GM12865 (cell line): ENCODE measurements around the gene LETMD1.

Source experiments
- DNase-seq: peaks from one replicate; pipeline ENCODE4 v3.0.0; 2010; ENCODE audit warnings: low read depth
- H3K4me3 ChIP-seq: 2 replicates; pipeline ENCODE4 v1.5.1; 2011; ENCODE audit warnings: mild to moderate bottlenecking, low read depth, low read length, control low read depth
- TF ChIP-seq, protein P1 (sequence below): IDR thresholded peaks from 2 replicates; pipeline ENCODE4 v1.5.1; 2011; ENCODE audit warnings: low read length, control low read depth, low read depth, inconsistent platforms; ENCODE audit not compliant: insufficient read depth; ENCODE audit errors: missing control alignments

Gene LETMD1

DNA sequence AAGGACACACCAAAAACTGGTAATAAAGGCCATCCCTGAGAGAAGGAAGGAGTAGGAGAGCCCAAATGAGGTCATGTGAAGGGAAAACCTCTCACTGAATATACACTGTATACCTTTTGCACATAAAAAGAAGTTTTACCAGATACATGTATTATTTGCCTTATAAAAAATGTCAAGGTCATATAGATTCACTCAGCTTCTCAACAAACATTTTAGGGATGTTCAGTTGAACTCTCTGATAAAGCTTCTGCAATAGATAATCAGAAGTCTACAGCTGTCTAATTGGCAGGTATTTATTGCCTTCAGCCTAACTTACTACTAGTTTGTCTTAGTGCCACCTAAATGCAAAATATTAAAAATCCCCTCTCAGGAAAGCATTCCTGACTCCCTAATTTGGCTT, 30.7 kb upstream of the LETMD1 start:
- no peak for DNase-seq

GRCh38 chr12:51018956-51019355, 29.2 kb upstream of the LETMD1 start:
- TF ChIP-seq, protein P1, sequence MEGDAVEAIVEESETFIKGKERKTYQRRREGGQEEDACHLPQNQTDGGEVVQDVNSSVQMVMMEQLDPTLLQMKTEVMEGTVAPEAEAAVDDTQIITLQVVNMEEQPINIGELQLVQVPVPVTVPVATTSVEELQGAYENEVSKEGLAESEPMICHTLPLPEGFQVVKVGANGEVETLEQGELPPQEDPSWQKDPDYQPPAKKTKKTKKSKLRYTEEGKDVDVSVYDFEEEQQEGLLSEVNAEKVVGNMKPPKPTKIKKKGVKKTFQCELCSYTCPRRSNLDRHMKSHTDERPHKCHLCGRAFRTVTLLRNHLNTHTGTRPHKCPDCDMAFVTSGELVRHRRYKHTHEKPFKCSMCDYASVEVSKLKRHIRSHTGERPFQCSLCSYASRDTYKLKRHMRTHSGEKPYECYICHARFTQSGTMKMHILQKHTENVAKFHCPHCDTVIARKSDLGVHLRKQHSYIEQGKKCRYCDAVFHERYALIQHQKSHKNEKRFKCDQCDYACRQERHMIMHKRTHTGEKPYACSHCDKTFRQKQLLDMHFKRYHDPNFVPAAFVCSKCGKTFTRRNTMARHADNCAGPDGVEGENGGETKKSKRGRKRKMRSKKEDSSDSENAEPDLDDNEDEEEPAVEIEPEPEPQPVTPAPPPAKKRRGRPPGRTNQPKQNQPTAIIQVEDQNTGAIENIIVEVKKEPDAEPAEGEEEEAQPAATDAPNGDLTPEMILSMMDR: no peak
- no peak for DNase-seq
- H3K4me3 ChIP-seq: no peak overlapping the region

More for the DNA sequence above, 30.7 kb upstream of the LETMD1 start:
- no peak overlapping the region for H3K4me3 ChIP-seq
- TF ChIP-seq, protein P1: no peak

GRCh38 chr12:51019927-51020326, 28.2 kb upstream of the LETMD1 start:
- TF ChIP-seq, protein P1: no peak

GRCh38 chr12:51020448-51021182, 27.5 kb upstream of the LETMD1 start:
- TF ChIP-seq, protein P1: no peak
- DNase-seq: no peak
- no peak overlapping the region for H3K4me3 ChIP-seq

More at GRCh38 chr12:51019927-51020326, 28.2 kb upstream of the LETMD1 start:
- no peak overlapping the region for H3K4me3 ChIP-seq
- DNase-seq: no peak

DNA sequence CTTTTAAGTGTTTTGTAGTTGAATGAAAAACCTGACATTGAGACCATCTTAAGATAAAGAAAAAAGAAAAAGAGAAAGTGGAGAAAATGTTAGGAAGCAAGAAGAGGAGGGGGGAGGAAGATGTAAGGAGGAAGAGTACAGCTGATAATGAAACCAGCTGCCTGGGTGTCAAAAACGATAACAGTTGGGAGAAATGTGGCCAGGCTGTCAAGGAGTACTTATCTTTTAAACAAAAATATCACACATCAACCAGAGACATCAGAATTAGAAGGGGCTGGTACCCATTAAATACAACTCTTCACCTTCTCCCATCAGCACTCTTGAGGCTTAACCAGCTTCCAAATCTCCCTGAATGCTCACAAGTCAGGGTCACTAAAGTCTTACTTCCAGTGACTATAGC, 26.4 kb upstream of the LETMD1 start:
- no peak overlapping the region for H3K4me3 ChIP-seq
- TF ChIP-seq, protein P1: no peak
- no peak for DNase-seq

DNA sequence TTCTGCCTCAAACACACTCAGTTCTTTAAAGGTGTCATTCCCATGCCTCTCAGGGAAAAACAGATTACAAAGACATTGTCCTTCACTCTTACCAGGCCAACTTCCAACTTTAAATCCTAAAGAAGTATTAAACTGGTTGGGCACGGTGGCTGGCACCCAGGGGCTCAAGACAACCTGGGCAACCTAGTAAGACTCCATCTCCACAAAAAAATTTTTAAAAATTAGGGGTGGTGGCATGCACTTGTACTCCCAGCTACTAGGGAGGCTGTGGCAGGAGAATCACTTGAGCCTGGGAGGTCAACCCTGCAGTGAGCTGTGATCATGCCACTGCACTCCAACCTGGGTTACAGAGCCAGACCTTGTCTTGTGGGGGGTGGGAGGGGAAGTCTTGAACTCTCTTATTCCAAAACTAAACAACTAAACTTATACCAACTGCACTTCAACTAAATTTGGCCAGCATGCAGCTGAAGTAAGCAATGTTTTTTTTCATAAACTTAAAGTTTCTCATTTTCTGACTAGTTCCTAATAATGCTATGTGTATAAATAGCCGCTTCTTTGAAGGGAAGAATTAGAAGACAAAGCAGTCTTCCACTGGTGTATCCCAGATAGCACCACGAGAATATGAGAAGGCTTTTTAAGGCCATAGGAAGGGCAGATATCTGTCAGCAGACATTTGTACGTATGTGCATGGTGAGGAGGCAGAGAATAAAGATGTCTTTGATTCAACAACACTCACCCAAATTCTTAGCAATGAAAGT, 24.3 kb upstream of the LETMD1 start:
- TF ChIP-seq, protein P1: no peak
- DNase-seq: no peak
- peak overlapping the region; percentile 88 for H3K4me3 ChIP-seq
